Measurements from ENCODE around the gene EXD1. TPM values are rescaled to one million over a fixed set of nuclear protein-coding genes. Genes with fewer than 3 reads are reported as not detected.
A peak's percentile ranks its signal among the peaks of the same experiment; 100 is the strongest.

Gene EXD1
- total RNA-seq, 1 experiment from 2014 or later = 0.37 TPM

- BruUV-seq (replicated peaks) = no TSS peak
- POLR2A ChIA-PET = interaction anchor here (1.7 to 1.8 kb wide), 2 partner anchors 12 to 16 kb away, joined by 3 to 4 read pairs; partner anchors contain the start of gene CHP1
These were observed 14.8 kb downstream of the EXD1 start for GRCh38 chr15:41215708-41216107.

GRCh38 chr15:41207687-41208448 is 22.7 kb downstream of the EXD1 start:
- no peaks in the 10 kb centered on the region for H3K27me3 Mint-ChIP-seq (ENCODE audit: insufficient read depth, unreplicated experiment)
- H3K4me1 Mint-ChIP-seq (ENCODE audit: insufficient read depth, unreplicated experiment) = peaks cover 11% of the 10 kb centered on the region
- no peaks in the 10 kb centered on the region for H3K9me3 Mint-ChIP-seq (ENCODE audit: unreplicated experiment)
- H3K27ac Mint-ChIP-seq (ENCODE audit: low read depth, unreplicated experiment) = peak overlapping the region; percentile 85
- no TSS peak for BruUV-seq (replicated peaks)
- intact Hi-C loops (cut with micrococcal nuclease) = no loop called here
- DNase-seq (ENCODE audit: unreplicated experiment) = peak; percentile 77
- peak overlapping the region; percentile 35 for H3K4me3 Mint-ChIP-seq (ENCODE audit: unreplicated experiment)
- no peak for TF ChIP-seq CTCF (IDR thresholded peaks at IDR 0.05; ENCODE audit: unreplicated experiment)
- no peaks in the 10 kb centered on the region for H3K36me3 Mint-ChIP-seq (ENCODE audit: insufficient read depth, unreplicated experiment)
- ChIA-PET CTCF (interaction anchor here (0.6 to 1.8 kb wide), 6 partner anchors 11 to 316 kb away, joined by 3 to 8 read pairs (median 4); partner anchors contain the start of gene CHP1), POLR2A (interaction anchor here (0.6 to 2.6 kb wide), 9 partner anchors 11 to 330 kb away, joined by 3 to 14 read pairs (median 3); partner anchors contain the start of genes CHP1 and EXD1)

More at GRCh38 chr15:41215708-41216107, 14.8 kb downstream of the EXD1 start:
- CTCF ChIA-PET = no interaction called here
- no peak for DNase-seq (ENCODE audit: unreplicated experiment)
- no peak for TF ChIP-seq CTCF (IDR thresholded peaks at IDR 0.05; ENCODE audit: unreplicated experiment)
- H3K27ac Mint-ChIP-seq (ENCODE audit: low read depth, unreplicated experiment) = no peak overlapping the region
- H3K36me3 Mint-ChIP-seq (ENCODE audit: insufficient read depth, unreplicated experiment) = peaks cover 6% of the 10 kb centered on the region
- H3K4me1 Mint-ChIP-seq (ENCODE audit: insufficient read depth, unreplicated experiment) = peaks cover 6% of the 10 kb centered on the region
- H3K4me3 Mint-ChIP-seq (ENCODE audit: unreplicated experiment) = no peak overlapping the region
- H3K27me3 Mint-ChIP-seq (ENCODE audit: insufficient read depth, unreplicated experiment) = no peaks in the 10 kb centered on the region
- no peaks in the 10 kb centered on the region for H3K9me3 Mint-ChIP-seq (ENCODE audit: unreplicated experiment)
- intact Hi-C loops (cut with micrococcal nuclease) = no loop called here

- no peak overlapping the region for H3K27ac Mint-ChIP-seq (ENCODE audit: low read depth, unreplicated experiment)
- intact Hi-C loops (cut with micrococcal nuclease) = no loop called here
- no peaks in the 10 kb centered on the region for H3K9me3 Mint-ChIP-seq (ENCODE audit: unreplicated experiment)
- BruUV-seq (replicated peaks) = no TSS peak
- ChIA-PET POLR2A (interaction anchor here (0.6 kb wide), 1 partner anchor 128 kb away, joined by 3 read pairs; no protein-coding TSS in a partner anchor), CTCF (no interaction called here)
- peaks cover 11% of the 10 kb centered on the region for H3K4me1 Mint-ChIP-seq (ENCODE audit: insufficient read depth, unreplicated experiment)
- no peak for DNase-seq (ENCODE audit: unreplicated experiment)
- no peak overlapping the region for H3K4me3 Mint-ChIP-seq (ENCODE audit: unreplicated experiment)
- no peaks in the 10 kb centered on the region for H3K27me3 Mint-ChIP-seq (ENCODE audit: insufficient read depth, unreplicated experiment)
- no peak for TF ChIP-seq CTCF (IDR thresholded peaks at IDR 0.05; ENCODE audit: unreplicated experiment)
- no peaks in the 10 kb centered on the region for H3K36me3 Mint-ChIP-seq (ENCODE audit: insufficient read depth, unreplicated experiment)
These were observed 25.2 kb downstream of the EXD1 start for GRCh38 chr15:41205315-41205714.

GRCh38 chr15:41203395-41203794 is 27.2 kb downstream of the EXD1 start:
- no peak overlapping the region for H3K4me3 Mint-ChIP-seq (ENCODE audit: unreplicated experiment)
- H3K36me3 Mint-ChIP-seq (ENCODE audit: insufficient read depth, unreplicated experiment) = no peaks in the 10 kb centered on the region
- intact Hi-C loops (cut with micrococcal nuclease) = no loop called here
- POLR2A ChIA-PET = interaction anchor here (0.6 kb wide), 1 partner anchor 10 kb away, joined by 3 read pairs; no protein-coding TSS in a partner anchor
- H3K27me3 Mint-ChIP-seq (ENCODE audit: insufficient read depth, unreplicated experiment) = no peaks in the 10 kb centered on the region
- H3K4me1 Mint-ChIP-seq (ENCODE audit: insufficient read depth, unreplicated experiment) = peaks cover 11% of the 10 kb centered on the region
- BruUV-seq (replicated peaks) = no TSS peak
- H3K9me3 Mint-ChIP-seq (ENCODE audit: unreplicated experiment) = no peaks in the 10 kb centered on the region
- CTCF ChIA-PET = interaction anchor here (1.5 kb wide), 1 partner anchor 18 kb away, joined by 5 read pairs; no protein-coding TSS in a partner anchor
- DNase-seq (ENCODE audit: unreplicated experiment) = no peak
- no peak overlapping the region for H3K27ac Mint-ChIP-seq (ENCODE audit: low read depth, unreplicated experiment)
- no peak for TF ChIP-seq CTCF (IDR thresholded peaks at IDR 0.05; ENCODE audit: unreplicated experiment)
